ENCODE measurements around the gene SNX14. TPM values are rescaled to one million over a fixed set of nuclear protein-coding genes. Genes with fewer than 3 reads are reported as not detected.

SNX14 gene
- total and polyA plus RNA-seq, 2 of the 13 experiments (the other 11 are each of a cell fraction or from before 2014, with no cell fraction given): 83.5 to 112 TPM

DNA sequence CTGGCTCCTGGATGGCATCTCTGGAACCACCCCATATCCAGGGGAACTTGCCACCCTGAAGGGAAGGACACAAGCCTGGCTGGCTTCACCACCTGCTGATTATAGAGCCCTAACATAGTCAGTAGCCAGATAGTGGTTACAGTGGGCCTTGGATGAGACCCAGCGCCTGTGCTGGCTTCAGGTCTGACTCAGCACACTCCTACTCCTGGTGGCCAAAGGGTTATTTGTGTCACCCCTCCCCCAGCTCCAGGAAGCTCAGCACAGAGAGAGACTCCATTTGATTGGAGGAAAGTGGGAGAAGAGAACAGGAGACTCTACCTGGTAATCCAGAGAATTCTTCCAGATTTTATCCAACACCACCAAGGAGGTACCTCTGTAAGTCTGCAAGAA, 12.8 kb downstream of the SNX14 start (continued):
- TF ChIP-seq, protein P1, sequence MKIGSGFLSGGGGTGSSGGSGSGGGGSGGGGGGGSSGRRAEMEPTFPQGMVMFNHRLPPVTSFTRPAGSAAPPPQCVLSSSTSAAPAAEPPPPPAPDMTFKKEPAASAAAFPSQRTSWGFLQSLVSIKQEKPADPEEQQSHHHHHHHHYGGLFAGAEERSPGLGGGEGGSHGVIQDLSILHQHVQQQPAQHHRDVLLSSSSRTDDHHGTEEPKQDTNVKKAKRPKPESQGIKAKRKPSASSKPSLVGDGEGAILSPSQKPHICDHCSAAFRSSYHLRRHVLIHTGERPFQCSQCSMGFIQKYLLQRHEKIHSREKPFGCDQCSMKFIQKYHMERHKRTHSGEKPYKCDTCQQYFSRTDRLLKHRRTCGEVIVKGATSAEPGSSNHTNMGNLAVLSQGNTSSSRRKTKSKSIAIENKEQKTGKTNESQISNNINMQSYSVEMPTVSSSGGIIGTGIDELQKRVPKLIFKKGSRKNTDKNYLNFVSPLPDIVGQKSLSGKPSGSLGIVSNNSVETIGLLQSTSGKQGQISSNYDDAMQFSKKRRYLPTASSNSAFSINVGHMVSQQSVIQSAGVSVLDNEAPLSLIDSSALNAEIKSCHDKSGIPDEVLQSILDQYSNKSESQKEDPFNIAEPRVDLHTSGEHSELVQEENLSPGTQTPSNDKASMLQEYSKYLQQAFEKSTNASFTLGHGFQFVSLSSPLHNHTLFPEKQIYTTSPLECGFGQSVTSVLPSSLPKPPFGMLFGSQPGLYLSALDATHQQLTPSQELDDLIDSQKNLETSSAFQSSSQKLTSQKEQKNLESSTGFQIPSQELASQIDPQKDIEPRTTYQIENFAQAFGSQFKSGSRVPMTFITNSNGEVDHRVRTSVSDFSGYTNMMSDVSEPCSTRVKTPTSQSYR (CRISPR knock-in tag; IDR thresholded peaks at IDR 0.05; ENCODE audit: borderline replicate concordance): peak; percentile 93
- TF ChIP-seq ELF1 (CRISPR knock-in tag; IDR thresholded peaks at IDR 0.05) (0 out of 2 replicates have a peak, but pooled peaks have one; percentile 14), ZFP1 (CRISPR knock-in tag; IDR thresholded peaks at IDR 0.05) (no peak), ZNF652 (CRISPR knock-in tag; IDR thresholded peaks at IDR 0.05; ENCODE audit: borderline replicate concordance, low read depth) (peak; percentile 90), FOSL2 (CRISPR knock-in tag; IDR thresholded peaks at IDR 0.05) (peak; percentile 59), HNRNPL (IDR thresholded peaks at IDR 0.05; ENCODE audit: low read depth, low read length) (no peak), DMTF1 (CRISPR knock-in tag; IDR thresholded peaks at IDR 0.05) (no peak), GATAD2A (CRISPR knock-in tag; IDR thresholded peaks at IDR 0.05) (0 out of 2 replicates have a peak, but pooled peaks have one; percentile 16), NFYC (CRISPR knock-in tag; IDR thresholded peaks at IDR 0.05) (peak; percentile 39), ZBTB21 (CRISPR knock-in tag; IDR thresholded peaks at IDR 0.05) (no peak), RBFOX2 (IDR thresholded peaks at IDR 0.05; ENCODE audit: low read depth, low read length) (no peak), NONO (IDR thresholded peaks at IDR 0.05) (no peak), NONO (CRISPR knock-in tag; conservative IDR thresholded peaks at IDR 0.05) (no peak), HOXA7 (CRISPR knock-in tag; IDR thresholded peaks at IDR 0.05) (no peak), MAFG (CRISPR knock-in tag; IDR thresholded peaks at IDR 0.05) (0 out of 2 replicates have a peak, but pooled peaks have one; percentile 44), PAXIP1 (CRISPR knock-in tag; conservative IDR thresholded peaks at IDR 0.05) (0 out of 2 replicates have a peak, but pooled peaks have one; percentile 30), YY1 (IDR thresholded peaks at IDR 0.05; ENCODE audit: insufficient read depth, insufficient replicate concordance, low read depth, low read length) (no peak)
- TF ChIP-seq, protein P2, sequence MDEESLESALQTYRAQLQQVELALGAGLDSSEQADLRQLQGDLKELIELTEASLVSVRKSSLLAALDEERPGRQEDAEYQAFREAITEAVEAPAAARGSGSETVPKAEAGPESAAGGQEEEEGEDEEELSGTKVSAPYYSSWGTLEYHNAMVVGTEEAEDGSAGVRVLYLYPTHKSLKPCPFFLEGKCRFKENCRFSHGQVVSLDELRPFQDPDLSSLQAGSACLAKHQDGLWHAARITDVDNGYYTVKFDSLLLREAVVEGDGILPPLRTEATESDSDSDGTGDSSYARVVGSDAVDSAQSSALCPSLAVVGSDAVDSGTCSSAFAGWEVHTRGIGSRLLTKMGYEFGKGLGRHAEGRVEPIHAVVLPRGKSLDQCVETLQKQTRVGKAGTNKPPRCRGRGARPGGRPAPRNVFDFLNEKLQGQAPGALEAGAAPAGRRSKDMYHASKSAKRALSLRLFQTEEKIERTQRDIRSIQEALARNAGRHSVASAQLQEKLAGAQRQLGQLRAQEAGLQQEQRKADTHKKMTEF (CRISPR knock-in tag; IDR thresholded peaks at IDR 0.05): 0 out of 2 replicates have a peak, but pooled peaks have one; percentile 15

All from HepG2 (cell line).